ENCODE data around the gene IDH2. TPM values are rescaled to one million over a fixed set of nuclear protein-coding genes. Genes with fewer than 3 reads are reported as not detected.

The IDH2 gene
- total RNA-seq, 1 experiment from 2014 or later: 48.1 TPM

DNA sequence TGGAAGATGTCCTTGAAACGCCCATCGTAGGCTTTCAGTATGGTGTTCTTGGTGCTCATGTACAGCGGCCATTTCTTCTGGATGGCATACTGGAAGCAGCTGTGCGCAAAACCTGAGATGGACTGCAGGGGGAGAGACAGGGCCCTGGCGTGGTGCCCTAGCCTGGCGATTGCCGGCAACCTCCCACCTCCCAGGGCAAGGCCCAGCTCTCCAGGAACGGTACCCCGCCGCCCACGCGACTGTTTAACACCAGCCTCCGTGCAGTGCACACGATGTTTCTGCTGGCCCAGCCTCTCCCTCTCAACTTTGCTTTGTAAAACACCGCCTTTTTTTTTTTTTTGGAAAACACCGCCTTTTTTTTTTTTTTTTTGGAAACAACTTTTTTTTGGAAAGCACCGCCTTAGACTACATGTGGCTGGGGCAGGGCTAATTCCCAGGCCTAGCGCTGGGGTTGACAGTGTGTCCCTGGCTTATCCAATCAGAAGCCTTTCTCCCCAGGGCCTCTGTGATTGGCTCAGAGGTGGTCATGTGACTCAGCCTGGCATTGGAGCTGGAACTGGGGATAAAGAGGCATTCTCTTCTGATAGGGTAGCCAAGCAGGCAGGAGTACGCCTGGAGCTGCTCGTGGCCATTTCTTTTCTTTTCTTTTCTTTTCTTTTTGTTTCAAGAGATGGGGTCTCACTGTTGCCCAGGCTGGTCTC is 14.7 kb downstream of the IDH2 start:
- Histone ChIP-seq H3K4me3 (replicated peaks in 1 of 2; ENCODE audit: low read depth in 1 of 2, low read length in 2 of 2) (no peak overlapping the region), H3K9me2 (ENCODE audit: insufficient read depth) (no peaks in the 10 kb centered on the region), H4K20me1 (ENCODE audit: insufficient read depth) (no peaks in the 10 kb centered on the region), H2AFZ (ENCODE audit: low read depth, low read length, poor library complexity, severe bottlenecking) (no peak overlapping the region), H3K9ac (ENCODE audit: low read length) (no peak overlapping the region), H3K27me3 (ENCODE audit: insufficient read depth, low read length) (no peaks in the 10 kb centered on the region), H3K36me3 (ENCODE audit: control insufficient read depth in 1 of 2, insufficient read depth in 2 of 2, low read length in 2 of 2) (peaks cover 0 to 6% of the 10 kb centered on the region in 2 experiments; a peak in 1 of 4 replicates), H3K79me2 (ENCODE audit: insufficient read depth, low read length) (no peaks in the 10 kb centered on the region), H3K27ac (ENCODE audit: low read depth, low read length) (no peak overlapping the region), H3K4me2 (ENCODE audit: low read length) (no peak overlapping the region), H3K4me1 (ENCODE audit: control insufficient read depth in 1 of 2, insufficient read depth in 2 of 2, low read length in 2 of 2) (peaks cover 0 to 13% of the 10 kb centered on the region in 2 experiments; a peak in 2 of 4 replicates), H3K9me3 (ENCODE audit: control insufficient read depth in 1 of 2, insufficient read depth in 1 of 2, low read depth in 1 of 2, low read length in 2 of 2) (no peaks in the 10 kb centered on the region)
- ChIA-PET POLR2A (no interaction called here), CTCF (interaction anchor here (0.7 to 4.3 kb wide), 17 partner anchors 11 to 440 kb away, joined by 3 to 35 read pairs (median 5); partner anchors contain the start of genes GDPGP1 and IDH2), RAD21 (ENCODE audit: low non-redundant PET in 1 of 2, low total read pairs in 2 of 2, uncharacterized antibody in 2 of 2, unreplicated experiment in 2 of 2) (interaction anchor here (0.6 to 1.5 kb wide), 8 partner anchors 16 to 413 kb away, joined by 3 to 5 read pairs (median 3); no protein-coding TSS in a partner anchor)
- intact Hi-C loops (cut with micrococcal nuclease): loop anchor here (1.0 to 5.0 kb wide), 2 partner anchors 175 to 347 kb away; partner anchors contain the start of gene ARPIN
- no peak for DNase-seq (ENCODE audit: low read depth, low spot score)
- TF ChIP-seq YY1 (IDR thresholded peaks at IDR 0.05; ENCODE audit: extremely low read depth, insufficient replicate concordance, low read depth, low read length) (peak; percentile 15), EGR1 (IDR thresholded peaks at IDR 0.05; ENCODE audit: low read depth) (no peak), CTCF (IDR thresholded peaks at IDR 0.05 in 2 of 3, conservative IDR thresholded peaks at IDR 0.05 in 1 of 3; ENCODE audit: borderline replicate concordance in 1 of 3, insufficient read depth in 1 of 3, low read depth in 2 of 3, low read length in 2 of 3) (peak; percentile 21 to 60 (median 28); a peak in 2 of 6 replicates)
- BruUV-seq (replicated peaks): no TSS peak
- ATAC-seq: peak; percentile 80

GRCh38 chr15:90086868-90087268 is 15.4 kb downstream of the IDH2 start:
- no peak overlapping the region for H2AFZ ChIP-seq (ENCODE audit: low read depth, low read length, poor library complexity, severe bottlenecking)
- H3K9me3 ChIP-seq (ENCODE audit: control insufficient read depth in 1 of 2, insufficient read depth in 1 of 2, low read depth in 1 of 2, low read length in 2 of 2): no peaks in the 10 kb centered on the region
- H3K4me3 ChIP-seq (replicated peaks in 1 of 2; ENCODE audit: low read depth in 1 of 2, low read length in 2 of 2): no peak overlapping the region
- intact Hi-C loops (cut with micrococcal nuclease): loop anchor here (1.0 to 5.0 kb wide), 3 partner anchors 175 to 347 kb away; partner anchors contain the start of gene ARPIN
- ATAC-seq (peak; percentile 85), DNase-seq (ENCODE audit: low read depth, low spot score) (no peak)
- H3K4me1 ChIP-seq (ENCODE audit: control insufficient read depth in 1 of 2, insufficient read depth in 2 of 2, low read length in 2 of 2): peaks cover 0 to 13% of the 10 kb centered on the region in 2 experiments; a peak in 2 of 4 replicates
- no peak overlapping the region for H3K9ac ChIP-seq (ENCODE audit: low read length)
- H3K27ac ChIP-seq (ENCODE audit: low read depth, low read length): no peak overlapping the region
- H3K9me2 ChIP-seq (ENCODE audit: insufficient read depth): no peaks in the 10 kb centered on the region
- no peaks in the 10 kb centered on the region for H4K20me1 ChIP-seq (ENCODE audit: insufficient read depth)
- no peaks in the 10 kb centered on the region for H3K27me3 ChIP-seq (ENCODE audit: insufficient read depth, low read length)
- H3K79me2 ChIP-seq (ENCODE audit: insufficient read depth, low read length): no peaks in the 10 kb centered on the region
- ChIA-PET RAD21 (ENCODE audit: low non-redundant PET in 1 of 2, low total read pairs in 2 of 2, uncharacterized antibody in 2 of 2, unreplicated experiment in 2 of 2) (interaction anchor here (0.6 to 1.5 kb wide), 5 partner anchors 16 to 347 kb away, joined by 3 to 5 read pairs (median 3); no protein-coding TSS in a partner anchor), CTCF (interaction anchor here (0.7 to 4.3 kb wide), 18 partner anchors 8 to 439 kb away, joined by 3 to 35 read pairs (median 4); partner anchors contain the start of genes GDPGP1 and IDH2), POLR2A (interaction anchor here (1.0 kb wide), 1 partner anchor 11 kb away, joined by 3 read pairs; no protein-coding TSS in a partner anchor)
- H3K36me3 ChIP-seq (ENCODE audit: control insufficient read depth in 1 of 2, insufficient read depth in 2 of 2, low read length in 2 of 2): peaks cover 0 to 6% of the 10 kb centered on the region in 2 experiments; a peak in 1 of 4 replicates
- TF ChIP-seq SIN3A (IDR thresholded peaks at IDR 0.05; ENCODE audit: low read depth) (no peak), ZNF274 (IDR thresholded peaks at IDR 0.05; ENCODE audit: low read depth, low read length) (no peak), SP1 (IDR thresholded peaks at IDR 0.05; ENCODE audit: low read depth) (no peak), JUND (IDR thresholded peaks at IDR 0.05) (no peak), CBX3 (IDR thresholded peaks at IDR 0.05; ENCODE audit: low read depth) (no peak), RAD21 (IDR thresholded peaks at IDR 0.05; ENCODE audit: low read depth) (peak; percentile 89), EGR1 (IDR thresholded peaks at IDR 0.05; ENCODE audit: low read depth) (no peak), ATF3 (IDR thresholded peaks at IDR 0.05) (no peak), TCF7L2 (IDR thresholded peaks at IDR 0.05; ENCODE audit: borderline replicate concordance, extremely low read depth, insufficient read depth, insufficient read length) (no peak), CTCF (IDR thresholded peaks at IDR 0.05 in 2 of 3, conservative IDR thresholded peaks at IDR 0.05 in 1 of 3; ENCODE audit: borderline replicate concordance in 1 of 3, insufficient read depth in 1 of 3, low read depth in 2 of 3, low read length in 2 of 3) (peak; percentile 83 to 95 (median 91)), YY1 (IDR thresholded peaks at IDR 0.05; ENCODE audit: extremely low read depth, insufficient replicate concordance, low read depth, low read length) (no peak)
- BruUV-seq (replicated peaks): no TSS peak
- H3K4me2 ChIP-seq (ENCODE audit: low read length): no peak overlapping the region
